DND-41 (cell line): ENCODE data around the gene ASIC2.

Experiments used
- CTCF ChIP-seq: IDR thresholded peaks from 2 replicates; pipeline ENCODE4 v1.5.1; 2012; ENCODE audit warnings: borderline replicate concordance, low read length, moderate library complexity, mild to moderate bottlenecking; ENCODE audit not compliant: poor library complexity, severe bottlenecking; ENCODE audit errors: extremely low read depth
- EZH2 ChIP-seq: IDR thresholded peaks from 3 replicates; pipeline ENCODE4 v1.6.1; 2012; ENCODE audit warnings: borderline replicate concordance, low read depth, mild to moderate bottlenecking, moderate library complexity, low read length, inconsistent platforms; ENCODE audit not compliant: severe bottlenecking

- TF ChIP-seq CTCF, result no peak
- TF ChIP-seq EZH2, result no peak
These were observed 148.3 kb downstream of the ASIC2 start for GRCh38 chr17:33144837-33145236.
